LNCaP clone FGC (cell line): ENCODE data around the gene ZNF543.
A peak's percentile ranks its signal among the peaks of the same experiment; 100 is the strongest.

Source experiments
- DNase-seq: peaks from one replicate; pipeline ENCODE4 v3.0.0-alpha.2; 2011; ENCODE audit warnings: low read depth
- H3K4me3 ChIP-seq: 2 replicates; pipeline ENCODE4 v1.5.1; 2011; ENCODE audit warnings: mild to moderate bottlenecking, low read depth, low read length, control low read depth
- TF ChIP-seq, protein P1 (sequence below): IDR thresholded peaks from 2 replicates; pipeline ENCODE4 v1.5.1; 2012; ENCODE audit warnings: mild to moderate bottlenecking; ENCODE audit not compliant: control insufficient read depth, insufficient read depth; ENCODE audit errors: extremely low read depth

The ZNF543 gene

DNA sequence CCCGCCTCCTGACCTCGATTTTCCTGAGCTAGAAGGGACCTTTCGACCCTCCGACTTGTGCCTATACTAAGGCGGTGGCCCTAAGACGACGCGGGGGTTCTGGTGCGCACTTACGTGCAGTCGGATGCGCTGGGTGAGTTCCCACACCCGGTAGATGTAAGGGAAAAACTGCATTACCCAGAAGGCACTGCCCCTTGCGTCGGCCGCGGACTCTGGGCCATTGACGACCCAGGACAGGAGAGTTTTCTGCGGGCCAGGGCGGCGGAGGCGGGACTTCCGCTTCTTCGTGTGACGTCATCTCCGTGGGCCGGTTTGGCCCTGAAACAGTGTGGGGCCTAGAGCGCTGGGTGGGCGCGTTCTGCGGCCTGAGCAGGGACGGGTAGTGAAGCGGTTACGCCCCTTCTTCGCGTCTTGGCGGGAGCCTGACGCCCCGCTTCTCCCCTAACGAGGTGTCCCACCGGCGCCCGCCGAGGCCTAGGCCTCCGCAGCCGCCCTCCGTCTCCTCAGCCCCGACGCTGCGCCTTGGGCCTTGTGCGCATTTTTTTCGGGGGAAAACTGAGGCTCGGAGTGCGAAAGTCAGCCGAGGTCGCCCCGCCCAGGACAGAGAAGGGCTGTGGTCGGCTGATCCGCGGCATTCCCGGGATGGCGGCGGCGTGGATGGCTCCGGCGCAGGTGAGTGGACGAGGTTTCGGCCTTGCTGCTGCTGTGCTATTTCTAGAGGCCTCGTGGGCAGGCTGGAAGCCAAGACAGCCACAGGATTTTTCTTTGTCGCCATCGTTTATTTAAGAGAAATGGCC, 39.9 kb upstream of the ZNF543 start, which contains the start of gene ZNF460:
ZNF460 (plus strand) TSS at position 321 of the 797 bp plus-strand sequence; CDS start at position 643, 322 bp downstream.
- TF ChIP-seq, protein P1, sequence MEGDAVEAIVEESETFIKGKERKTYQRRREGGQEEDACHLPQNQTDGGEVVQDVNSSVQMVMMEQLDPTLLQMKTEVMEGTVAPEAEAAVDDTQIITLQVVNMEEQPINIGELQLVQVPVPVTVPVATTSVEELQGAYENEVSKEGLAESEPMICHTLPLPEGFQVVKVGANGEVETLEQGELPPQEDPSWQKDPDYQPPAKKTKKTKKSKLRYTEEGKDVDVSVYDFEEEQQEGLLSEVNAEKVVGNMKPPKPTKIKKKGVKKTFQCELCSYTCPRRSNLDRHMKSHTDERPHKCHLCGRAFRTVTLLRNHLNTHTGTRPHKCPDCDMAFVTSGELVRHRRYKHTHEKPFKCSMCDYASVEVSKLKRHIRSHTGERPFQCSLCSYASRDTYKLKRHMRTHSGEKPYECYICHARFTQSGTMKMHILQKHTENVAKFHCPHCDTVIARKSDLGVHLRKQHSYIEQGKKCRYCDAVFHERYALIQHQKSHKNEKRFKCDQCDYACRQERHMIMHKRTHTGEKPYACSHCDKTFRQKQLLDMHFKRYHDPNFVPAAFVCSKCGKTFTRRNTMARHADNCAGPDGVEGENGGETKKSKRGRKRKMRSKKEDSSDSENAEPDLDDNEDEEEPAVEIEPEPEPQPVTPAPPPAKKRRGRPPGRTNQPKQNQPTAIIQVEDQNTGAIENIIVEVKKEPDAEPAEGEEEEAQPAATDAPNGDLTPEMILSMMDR, result no peak
- DNase-seq, result peak; percentile 91
- H3K4me3 ChIP-seq, result peak within 1 kb of the TSS; percentile 87

DNA sequence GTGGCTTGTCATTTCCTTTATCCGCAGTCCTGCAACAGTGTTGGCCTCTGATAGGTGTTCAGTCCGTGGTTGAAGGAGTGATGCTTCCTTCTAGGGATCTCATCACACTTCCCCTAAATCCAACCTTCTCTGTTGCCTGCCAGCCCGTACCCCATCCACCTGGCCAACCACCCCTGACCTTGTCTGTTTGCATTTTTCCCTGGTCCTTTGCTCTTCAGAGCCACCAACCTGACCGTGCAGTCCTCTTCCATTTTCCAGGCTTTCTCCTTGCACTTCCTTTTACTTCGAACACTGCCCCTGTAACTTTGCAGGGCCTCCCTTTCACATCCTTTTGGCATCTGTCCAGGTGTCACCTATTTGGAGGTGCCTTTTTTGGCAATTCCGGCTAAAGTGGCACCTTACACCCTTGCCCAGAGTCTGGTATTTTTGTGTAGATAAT, 39.3 kb upstream of the ZNF543 start:
- peak overlapping the region; percentile 87 for H3K4me3 ChIP-seq
- DNase-seq, result no peak
- TF ChIP-seq, protein P1, result no peak

DNA sequence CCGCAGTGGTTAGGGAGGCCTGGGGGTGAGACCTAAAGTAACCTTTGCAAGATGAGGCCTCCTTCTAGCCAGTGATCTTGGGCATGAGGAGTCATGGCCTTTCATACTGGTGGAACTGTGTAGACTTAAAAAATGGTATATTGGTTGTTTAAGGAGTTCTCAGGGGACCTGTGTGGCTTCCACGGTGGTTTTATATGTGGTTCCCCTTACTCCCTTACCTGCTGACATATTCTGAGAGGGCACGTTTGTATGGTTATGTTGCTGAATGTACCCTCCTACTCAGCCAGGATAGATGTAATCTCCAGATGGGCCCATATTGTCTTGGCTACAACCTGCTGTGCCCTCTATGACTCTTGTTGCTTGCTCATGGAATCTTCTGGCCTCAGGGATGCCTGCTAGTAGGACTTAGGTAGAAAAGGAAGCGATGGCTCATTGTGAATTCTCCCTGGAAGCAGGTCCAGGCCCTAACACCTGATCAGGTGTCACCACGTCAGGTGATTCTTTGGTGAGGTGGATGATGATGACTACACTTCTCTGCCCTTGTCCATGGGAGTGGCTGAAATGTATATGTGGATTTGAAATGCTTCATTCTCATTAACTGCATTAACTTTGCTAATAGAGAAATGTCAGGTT, 38.1 kb upstream of the ZNF543 start:
- TF ChIP-seq, protein P1, result no peak

DNA sequence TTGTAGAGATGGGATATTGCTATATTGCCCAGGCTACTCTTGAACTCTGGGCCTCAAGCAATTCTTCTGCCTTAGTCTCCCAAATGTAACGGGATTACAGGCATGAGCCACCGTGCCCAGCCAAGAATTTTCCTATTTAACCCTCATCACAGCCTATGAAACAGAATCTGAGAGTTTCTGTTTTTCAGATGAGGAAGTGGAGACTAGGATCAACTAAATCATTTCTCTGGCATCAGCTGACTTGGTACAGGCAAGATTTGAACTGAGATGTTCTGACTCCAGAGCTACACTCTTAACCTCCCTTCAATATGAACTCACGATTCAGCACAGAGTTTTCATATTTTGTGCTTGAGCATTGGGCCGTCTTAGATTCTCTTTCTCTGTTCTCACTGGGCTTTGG, 31.9 kb upstream of the ZNF543 start:
- TF ChIP-seq, protein P1, result no peak
- no peak overlapping the region for H3K4me3 ChIP-seq
- DNase-seq, result no peak

More for the DNA sequence above, 38.1 kb upstream of the ZNF543 start:
- peak overlapping the region; percentile 87 for H3K4me3 ChIP-seq
- no peak for DNase-seq

DNA sequence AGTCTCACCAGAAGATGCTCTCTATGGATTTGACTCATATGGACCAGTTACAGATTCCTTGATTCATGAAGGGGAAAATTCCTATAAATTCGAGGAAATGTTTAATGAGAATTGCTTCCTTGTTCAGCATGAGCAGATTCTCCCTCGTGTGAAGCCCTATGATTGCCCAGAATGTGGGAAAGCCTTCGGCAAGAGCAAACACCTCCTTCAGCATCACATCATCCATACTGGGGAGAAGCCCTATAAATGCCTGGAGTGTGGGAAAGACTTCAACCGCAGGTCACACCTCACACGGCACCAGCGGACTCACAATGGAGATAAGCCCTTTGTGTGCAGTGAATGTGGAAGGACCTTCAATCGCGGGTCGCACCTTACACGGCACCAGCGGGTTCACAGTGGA, 29.3 kb upstream of the ZNF543 start:
- no peak overlapping the region for H3K4me3 ChIP-seq
- TF ChIP-seq, protein P1, result no peak
- no peak for DNase-seq

DNA sequence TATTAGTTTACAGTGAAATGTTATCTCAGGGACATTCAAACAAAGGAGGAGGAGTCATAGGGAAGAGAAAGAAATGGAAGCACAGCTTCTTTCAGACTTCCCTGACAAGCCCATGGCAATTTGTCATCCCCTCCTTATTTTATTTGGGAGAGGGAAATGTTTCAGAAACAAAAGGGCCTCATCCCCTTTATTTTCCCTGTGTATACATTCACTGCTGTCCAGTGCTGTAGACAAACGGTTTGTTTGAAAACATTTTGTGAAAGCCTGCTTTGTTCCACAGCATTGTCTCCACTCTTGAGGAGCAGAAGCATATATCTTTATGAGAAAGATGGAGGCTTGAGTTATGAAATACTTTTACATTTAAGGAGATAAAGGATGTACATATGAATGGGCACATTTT, 27.7 kb upstream of the ZNF543 start:
- H3K4me3 ChIP-seq, result no peak overlapping the region
- no peak for DNase-seq
- TF ChIP-seq, protein P1, result no peak

DNA sequence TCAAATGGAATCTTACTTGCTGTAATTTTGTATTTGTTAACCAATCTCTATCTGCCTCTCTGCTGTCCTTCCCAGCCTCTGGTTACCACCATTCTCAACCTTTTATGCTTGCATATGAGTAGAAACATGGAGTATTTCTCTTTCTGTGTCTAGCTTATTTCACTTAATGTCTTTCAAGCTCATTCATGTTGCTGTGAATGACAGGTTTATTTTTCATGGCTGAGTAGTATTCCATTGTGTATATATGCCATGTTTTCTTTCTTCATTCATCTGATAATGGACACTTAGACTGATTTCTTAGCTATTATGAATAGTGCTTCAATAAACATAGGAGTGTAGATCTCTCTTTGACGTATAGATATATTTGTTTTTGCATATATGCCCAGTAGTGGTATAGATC, 26.6 kb upstream of the ZNF543 start:
- TF ChIP-seq, protein P1, result no peak
- DNase-seq, result no peak
- H3K4me3 ChIP-seq, result no peak overlapping the region
